ENCODE results near the gene PLBD2.
A peak's percentile ranks its signal among the peaks of the same experiment; 100 is the strongest.

PLBD2 gene

DNA sequence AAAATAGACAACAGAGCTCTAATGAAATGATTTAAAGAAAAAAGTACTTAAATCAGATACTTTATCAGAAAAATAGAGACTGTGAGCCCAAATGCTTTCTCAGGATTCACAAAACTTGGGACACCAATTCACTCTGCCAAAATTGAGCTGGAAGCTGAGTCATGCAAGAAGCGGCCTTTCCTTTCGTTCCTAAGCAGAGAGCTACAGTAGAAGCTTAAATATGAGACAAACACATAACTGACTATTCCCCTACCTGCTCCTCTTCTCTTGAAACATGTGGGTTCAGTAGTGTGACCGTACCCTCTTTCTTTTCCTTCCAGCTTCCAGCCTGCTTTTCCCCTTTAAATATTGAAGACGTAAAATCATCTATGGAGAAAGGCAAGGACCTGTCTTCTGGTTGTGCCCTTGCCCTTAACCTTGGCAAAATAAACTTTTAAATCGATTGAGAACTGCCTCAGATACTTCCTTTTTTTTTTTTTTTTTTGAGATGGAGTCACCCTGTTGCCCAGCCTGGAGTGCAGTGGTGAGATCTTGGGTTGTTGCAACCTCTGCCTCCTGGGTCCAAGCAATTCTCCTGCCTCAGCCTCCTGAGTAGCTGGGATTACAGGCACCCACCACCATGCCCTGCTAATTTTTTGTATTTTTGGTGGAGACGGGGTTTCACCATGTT lies 49.7 kb downstream of the PLBD2 start:
- Histone ChIP-seq H3K4me3 (ENCODE audit: low read depth, low read length) (no peak overlapping the region), H3K36me3 (ENCODE audit: insufficient read depth, low read length) (no peaks in the 10 kb centered on the region), H3K27me3 (ENCODE audit: insufficient read depth, low read length) (no peaks in the 10 kb centered on the region), H3K27ac (ENCODE audit: low read depth, low read length) (peak overlapping the region; percentile 39), H3K4me1 (ENCODE audit: control insufficient read depth, insufficient read depth, low read length, unreplicated experiment) (peaks cover 18% of the 10 kb centered on the region), H3K79me2 (ENCODE audit: control insufficient read depth, insufficient read depth, low read length, unreplicated experiment) (no peaks in the 10 kb centered on the region), H2AFZ (ENCODE audit: low read length, unreplicated experiment) (peak overlapping the region; percentile 47)

DNA sequence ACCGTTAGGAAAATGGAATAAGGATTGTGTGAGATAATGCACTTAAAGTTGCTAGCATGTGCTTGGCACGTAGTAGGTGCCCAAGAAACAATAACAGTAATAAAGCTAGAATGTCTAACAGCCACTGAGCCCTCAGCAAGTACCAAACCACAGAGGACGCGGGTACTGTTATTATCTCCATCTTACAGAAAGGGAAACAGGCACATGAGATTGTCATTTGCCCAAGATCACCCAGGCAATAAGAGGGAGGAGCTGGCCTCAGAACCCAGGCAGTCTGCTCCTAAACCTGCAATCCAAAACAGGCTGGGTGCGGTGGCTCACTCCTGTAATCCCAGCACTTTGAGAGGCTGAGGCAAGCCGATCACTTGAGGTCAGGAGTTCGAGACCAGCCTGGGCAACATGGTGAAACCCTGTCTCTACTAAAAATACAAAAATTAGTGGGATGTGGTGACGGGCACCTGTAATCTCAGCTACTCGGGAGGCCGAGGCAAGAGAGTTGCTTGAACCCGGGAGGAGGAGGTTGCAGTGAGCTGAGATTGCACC lies 50.4 kb downstream of the PLBD2 start:
- H2AFZ ChIP-seq (ENCODE audit: low read length, unreplicated experiment): peak overlapping the region; percentile 10

DNA sequence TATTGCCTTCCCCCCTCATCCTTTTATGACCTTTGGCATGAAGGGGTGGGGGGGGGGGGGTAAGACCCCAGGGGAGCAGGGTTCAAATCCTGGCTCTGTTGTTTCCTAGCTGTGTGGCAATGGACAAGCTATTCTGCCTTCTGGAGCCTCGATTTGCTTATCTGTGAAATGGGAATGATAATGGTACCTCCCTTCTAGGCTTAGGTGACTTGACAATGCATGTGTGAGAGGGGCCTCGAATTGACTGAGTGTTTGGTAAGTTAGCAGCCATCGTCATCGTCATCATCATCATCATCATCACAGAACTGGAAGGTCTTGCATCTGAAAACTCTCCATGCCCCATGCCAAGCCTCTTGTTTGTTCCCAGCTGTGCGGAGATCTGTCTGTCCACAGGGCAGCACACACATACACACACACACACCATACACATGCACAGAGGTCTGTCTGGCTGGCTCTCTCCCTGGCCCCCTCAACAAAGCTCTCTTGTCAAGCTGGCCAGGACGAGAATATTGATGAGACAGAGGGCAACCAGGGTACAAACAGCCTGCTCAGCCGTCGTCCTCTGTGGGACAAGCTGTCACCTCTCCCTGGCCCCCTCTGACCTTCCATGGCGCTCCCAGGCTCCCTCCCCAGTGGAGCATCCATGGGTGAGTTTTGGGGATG lies 51.2 kb downstream of the PLBD2 start:
- peaks cover 15% of the 10 kb centered on the region for H3K4me1 ChIP-seq (ENCODE audit: control insufficient read depth, insufficient read depth, low read length, unreplicated experiment)
- no peak overlapping the region for H3K27ac ChIP-seq (ENCODE audit: low read depth, low read length)
- no peaks in the 10 kb centered on the region for H3K27me3 ChIP-seq (ENCODE audit: insufficient read depth, low read length)
- H3K36me3 ChIP-seq (ENCODE audit: insufficient read depth, low read length): no peaks in the 10 kb centered on the region
- H2AFZ ChIP-seq (ENCODE audit: low read length, unreplicated experiment): no peak overlapping the region
- H3K4me3 ChIP-seq (ENCODE audit: low read depth, low read length): no peak overlapping the region
- no peaks in the 10 kb centered on the region for H3K79me2 ChIP-seq (ENCODE audit: control insufficient read depth, insufficient read depth, low read length, unreplicated experiment)

More for the DNA sequence above, 50.4 kb downstream of the PLBD2 start:
- Histone ChIP-seq H3K4me3 (ENCODE audit: low read depth, low read length) (no peak overlapping the region), H3K79me2 (ENCODE audit: control insufficient read depth, insufficient read depth, low read length, unreplicated experiment) (no peaks in the 10 kb centered on the region), H3K4me1 (ENCODE audit: control insufficient read depth, insufficient read depth, low read length, unreplicated experiment) (peaks cover 18% of the 10 kb centered on the region), H3K27me3 (ENCODE audit: insufficient read depth, low read length) (no peaks in the 10 kb centered on the region), H3K27ac (ENCODE audit: low read depth, low read length) (no peak overlapping the region), H3K36me3 (ENCODE audit: insufficient read depth, low read length) (no peaks in the 10 kb centered on the region)

DNA sequence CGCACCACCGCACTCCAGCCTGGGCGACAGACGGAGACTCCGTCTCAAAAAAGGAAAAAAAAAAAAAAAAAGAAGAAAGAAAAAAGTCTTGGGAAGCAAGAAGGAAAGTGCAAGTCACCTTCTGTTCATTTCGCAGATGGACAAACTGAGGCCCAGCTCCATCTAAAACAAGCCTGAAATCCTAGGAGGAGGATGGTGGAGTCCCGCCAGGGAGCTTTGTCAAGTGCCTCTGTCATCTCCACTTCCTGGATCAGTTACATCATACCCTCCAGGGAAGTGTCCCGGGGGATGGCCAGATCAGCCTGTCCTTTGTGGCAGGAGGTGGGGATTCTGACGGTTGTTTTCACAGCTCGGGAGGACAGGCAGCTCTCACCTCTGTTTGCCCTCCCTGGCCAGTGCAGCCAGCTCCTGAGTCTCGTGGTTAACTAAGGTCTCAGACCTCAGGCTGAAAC lies 55.1 kb downstream of the PLBD2 start:
- Histone ChIP-seq H3K27me3 (ENCODE audit: insufficient read depth, low read length) (no peaks in the 10 kb centered on the region), H3K27ac (ENCODE audit: low read depth, low read length) (no peak overlapping the region), H3K4me1 (ENCODE audit: control insufficient read depth, insufficient read depth, low read length, unreplicated experiment) (peaks cover 7% of the 10 kb centered on the region), H3K36me3 (ENCODE audit: insufficient read depth, low read length) (no peaks in the 10 kb centered on the region), H3K79me2 (ENCODE audit: control insufficient read depth, insufficient read depth, low read length, unreplicated experiment) (no peaks in the 10 kb centered on the region), H3K4me3 (ENCODE audit: low read depth, low read length) (no peak overlapping the region), H2AFZ (ENCODE audit: low read length, unreplicated experiment) (no peak overlapping the region)

DNA sequence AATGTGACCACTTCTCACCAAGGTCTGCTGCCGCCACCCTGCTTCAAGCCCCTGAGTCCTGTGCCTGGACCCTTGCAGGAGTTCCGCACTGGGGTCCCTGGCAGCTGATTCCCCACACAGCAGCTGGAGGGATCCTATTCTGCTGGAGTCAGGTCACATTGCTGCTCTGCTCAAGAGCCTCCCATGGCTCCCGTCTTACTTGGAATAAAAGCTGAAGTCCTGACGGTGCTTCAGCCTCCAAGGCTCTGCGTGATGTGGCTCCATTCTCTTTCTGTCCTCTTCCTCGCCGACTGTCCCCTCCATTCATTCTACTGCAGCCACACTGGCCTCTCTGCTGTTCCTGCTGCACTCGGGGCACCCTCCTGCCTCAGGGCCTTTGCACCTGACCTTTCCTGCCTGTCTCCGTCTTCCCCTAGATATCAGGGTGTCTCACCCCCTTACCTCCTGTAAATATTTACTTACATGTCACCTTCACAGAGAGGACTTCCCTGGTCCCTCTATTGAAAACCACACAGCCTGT lies 56.2 kb downstream of the PLBD2 start:
- Histone ChIP-seq H3K27me3 (ENCODE audit: insufficient read depth, low read length) (no peaks in the 10 kb centered on the region), H3K36me3 (ENCODE audit: insufficient read depth, low read length) (no peaks in the 10 kb centered on the region), H3K4me1 (ENCODE audit: control insufficient read depth, insufficient read depth, low read length, unreplicated experiment) (peaks cover 7% of the 10 kb centered on the region), H3K27ac (ENCODE audit: low read depth, low read length) (no peak overlapping the region), H3K79me2 (ENCODE audit: control insufficient read depth, insufficient read depth, low read length, unreplicated experiment) (no peaks in the 10 kb centered on the region), H2AFZ (ENCODE audit: low read length, unreplicated experiment) (no peak overlapping the region), H3K4me3 (ENCODE audit: low read depth, low read length) (no peak overlapping the region)

DNA sequence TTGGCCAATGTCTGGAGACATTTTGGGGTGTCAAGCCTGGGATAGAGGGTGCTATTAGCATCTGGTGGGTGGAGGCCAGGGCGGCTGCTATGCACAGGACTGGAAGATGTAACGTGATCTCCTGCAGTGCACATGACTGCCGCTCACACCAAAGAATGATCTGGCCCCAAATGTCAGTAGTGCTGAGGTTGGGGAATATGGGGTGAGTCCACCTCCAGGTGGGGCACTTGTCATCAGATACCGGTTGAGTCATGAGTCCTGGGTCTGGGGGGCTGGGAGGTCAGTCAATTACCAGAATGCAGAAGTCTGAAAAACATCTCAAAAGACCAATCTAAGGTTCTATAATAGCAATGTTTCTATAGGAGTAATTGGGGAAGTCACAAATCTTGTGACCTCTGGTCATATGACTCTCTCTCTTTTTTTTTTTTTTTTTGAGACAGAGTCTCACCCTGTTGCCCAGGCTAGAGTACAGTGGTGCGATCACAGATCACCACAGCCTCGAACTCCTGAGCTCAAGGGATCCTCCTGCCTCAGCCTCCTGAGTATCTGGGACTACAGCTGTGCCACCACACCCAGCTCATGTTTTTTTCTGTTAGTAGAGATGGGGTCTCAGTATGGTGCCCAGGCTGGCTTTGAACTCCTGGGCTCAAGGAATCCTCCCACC lies 57.8 kb downstream of the PLBD2 start:
- peaks cover 7% of the 10 kb centered on the region for H3K4me1 ChIP-seq (ENCODE audit: control insufficient read depth, insufficient read depth, low read length, unreplicated experiment)
- no peak overlapping the region for H3K27ac ChIP-seq (ENCODE audit: low read depth, low read length)
- H2AFZ ChIP-seq (ENCODE audit: low read length, unreplicated experiment): no peak overlapping the region
- H3K27me3 ChIP-seq (ENCODE audit: insufficient read depth, low read length): no peaks in the 10 kb centered on the region
- no peak overlapping the region for H3K4me3 ChIP-seq (ENCODE audit: low read depth, low read length)
- H3K79me2 ChIP-seq (ENCODE audit: control insufficient read depth, insufficient read depth, low read length, unreplicated experiment): no peaks in the 10 kb centered on the region
- H3K36me3 ChIP-seq (ENCODE audit: insufficient read depth, low read length): no peaks in the 10 kb centered on the region

DNA sequence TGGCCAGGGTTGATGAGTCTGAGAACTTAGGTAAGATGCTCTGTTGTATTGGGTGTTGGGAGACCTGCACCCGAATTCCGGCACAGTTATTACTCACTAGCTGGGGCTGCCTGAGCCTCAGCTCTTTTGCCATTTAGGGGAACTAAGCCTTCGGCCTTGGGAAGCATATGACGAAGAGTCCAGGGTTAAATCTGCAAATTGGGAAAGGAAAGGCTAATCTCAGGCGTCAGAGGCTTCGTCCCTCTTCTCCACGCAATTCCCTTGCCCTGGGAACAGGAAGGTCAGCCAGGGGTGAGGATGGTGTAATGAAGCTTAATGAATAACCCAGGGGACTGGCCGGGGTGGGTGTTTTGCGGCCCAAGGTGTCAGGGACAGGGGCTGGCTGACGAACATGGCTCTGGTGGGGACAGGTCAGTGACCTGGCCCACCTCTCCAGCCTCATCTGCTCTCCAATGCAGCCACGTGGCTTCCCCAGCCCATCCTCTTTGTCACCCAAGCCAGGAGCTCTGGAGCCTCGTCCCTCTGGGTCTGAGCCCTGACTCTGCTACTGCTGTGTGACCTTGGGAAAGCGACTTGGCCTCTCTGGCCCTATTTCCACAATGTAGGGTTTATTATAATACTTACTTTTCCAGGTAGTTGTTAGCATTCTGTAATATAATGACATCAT lies 60.0 kb downstream of the PLBD2 start:
- no peak overlapping the region for H2AFZ ChIP-seq (ENCODE audit: low read length, unreplicated experiment)
- H3K79me2 ChIP-seq (ENCODE audit: control insufficient read depth, insufficient read depth, low read length, unreplicated experiment): peaks cover 11% of the 10 kb centered on the region
- no peaks in the 10 kb centered on the region for H3K27me3 ChIP-seq (ENCODE audit: insufficient read depth, low read length)
- H3K4me1 ChIP-seq (ENCODE audit: control insufficient read depth, insufficient read depth, low read length, unreplicated experiment): peaks cover 13% of the 10 kb centered on the region
- no peaks in the 10 kb centered on the region for H3K36me3 ChIP-seq (ENCODE audit: insufficient read depth, low read length)
- H3K4me3 ChIP-seq (ENCODE audit: low read depth, low read length): no peak overlapping the region
- no peak overlapping the region for H3K27ac ChIP-seq (ENCODE audit: low read depth, low read length)

DNA sequence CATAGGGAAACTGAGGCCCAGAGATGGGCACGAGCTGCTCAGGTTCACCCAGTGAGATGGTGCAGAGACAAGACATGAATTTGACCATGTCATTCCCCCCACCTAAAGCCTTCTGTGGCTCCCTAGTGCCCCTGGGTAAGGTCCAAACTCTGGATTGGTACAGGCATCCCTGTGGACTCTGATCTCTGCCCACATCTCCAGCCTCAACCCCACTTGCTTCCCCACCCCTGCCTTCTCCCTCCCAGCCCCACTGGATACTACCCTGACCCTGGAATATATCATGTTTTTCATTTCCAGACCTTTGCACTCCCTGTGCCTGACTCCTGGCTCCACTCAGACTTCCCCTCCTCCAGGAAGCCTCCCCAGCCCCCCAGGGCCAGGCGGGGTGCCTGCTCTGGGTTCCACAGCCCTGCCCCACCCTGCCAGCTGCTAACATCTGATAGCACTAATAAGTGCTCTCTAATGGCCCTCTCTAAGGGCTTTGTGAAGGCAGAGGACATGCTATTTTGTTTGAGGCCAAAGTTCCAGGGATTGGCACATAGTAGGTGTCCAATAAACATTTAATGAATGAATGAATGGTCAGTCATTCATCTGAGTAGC lies 62.7 kb downstream of the PLBD2 start:
- no peak overlapping the region for H3K4me3 ChIP-seq (ENCODE audit: low read depth, low read length)
- H3K36me3 ChIP-seq (ENCODE audit: insufficient read depth, low read length): no peaks in the 10 kb centered on the region
- H3K27me3 ChIP-seq (ENCODE audit: insufficient read depth, low read length): no peaks in the 10 kb centered on the region
- peaks cover 6% of the 10 kb centered on the region for H3K4me1 ChIP-seq (ENCODE audit: control insufficient read depth, insufficient read depth, low read length, unreplicated experiment)
- H3K27ac ChIP-seq (ENCODE audit: low read depth, low read length): no peak overlapping the region
- H3K79me2 ChIP-seq (ENCODE audit: control insufficient read depth, insufficient read depth, low read length, unreplicated experiment): peaks cover 14% of the 10 kb centered on the region
- no peak overlapping the region for H2AFZ ChIP-seq (ENCODE audit: low read length, unreplicated experiment)

DNA sequence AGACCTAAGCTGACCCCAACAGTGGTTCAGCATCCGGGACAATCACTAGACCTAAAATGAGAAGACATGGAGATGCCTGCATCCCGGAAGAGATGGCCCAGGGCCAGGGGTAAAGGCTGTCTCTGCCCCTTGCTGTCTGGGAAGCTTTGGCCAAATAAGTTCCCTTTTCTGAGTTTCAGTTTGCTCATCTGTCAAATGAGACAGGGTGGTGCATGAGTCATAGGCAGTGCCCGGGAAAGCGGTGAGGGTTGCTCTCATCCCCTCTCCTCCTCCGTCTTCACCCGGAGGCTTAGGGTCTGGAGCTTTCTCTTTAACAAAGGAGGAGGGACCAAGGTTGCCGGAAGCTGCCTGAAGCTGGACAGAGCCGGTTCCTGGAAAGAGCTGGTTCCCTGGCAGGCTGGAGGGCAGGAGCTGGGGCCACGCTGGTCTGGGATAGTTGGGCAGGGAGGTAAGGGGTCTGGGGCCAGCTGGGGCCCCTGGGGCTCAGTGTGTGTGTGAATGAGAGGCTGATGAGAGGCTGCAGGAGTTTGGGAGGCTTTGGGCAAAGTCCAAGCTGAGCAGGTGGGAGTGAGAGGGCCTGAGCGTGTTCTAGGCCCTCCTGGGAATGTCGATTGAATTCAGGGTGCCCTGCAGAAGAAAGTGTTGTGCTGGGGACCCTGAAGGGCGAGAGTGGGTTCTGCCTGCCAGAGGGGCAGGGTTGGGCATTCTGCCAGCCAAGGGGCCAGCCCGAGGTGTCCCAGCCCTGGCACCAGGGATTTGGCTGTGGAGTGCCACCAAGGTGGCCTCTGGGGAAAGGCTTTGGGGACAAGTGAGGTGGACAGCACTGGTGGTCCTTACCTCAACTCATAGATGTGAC lies 63.9 kb downstream of the PLBD2 start, which contains the start of gene SDSL:
Gene SDSL, plus strand, starts transcription at position 351 of the 856 bp plus-strand sequence. CDS start 5,603 bp downstream, outside the sequence.
- H3K36me3 ChIP-seq (ENCODE audit: insufficient read depth, low read length): no peaks in the 10 kb centered on the region
- H3K27ac ChIP-seq (ENCODE audit: low read depth, low read length): peak within 1 kb of the TSS; percentile 82
- peaks cover 6% of the 10 kb centered on the region for H3K4me1 ChIP-seq (ENCODE audit: control insufficient read depth, insufficient read depth, low read length, unreplicated experiment)
- peak within 1 kb of the TSS; percentile 48 for H2AFZ ChIP-seq (ENCODE audit: low read length, unreplicated experiment)
- no peaks in the 10 kb centered on the region for H3K27me3 ChIP-seq (ENCODE audit: insufficient read depth, low read length)
- H3K79me2 ChIP-seq (ENCODE audit: control insufficient read depth, insufficient read depth, low read length, unreplicated experiment): peaks cover 14% of the 10 kb centered on the region
- peak within 1 kb of the TSS; percentile 89 for H3K4me3 ChIP-seq (ENCODE audit: low read depth, low read length)
